GM19468 (cell line): ENCODE results near the gene IGF2BP3.

Experiments used
- ATAC-seq: cut with Tn5 transposase; IDR thresholded peaks from one replicate; pipeline ENCODE4 v1.9.1; 2021; ENCODE audit warnings: mild to moderate bottlenecking, moderate library complexity, moderate number of reproducible peaks; ENCODE audit not compliant: unreplicated experiment; ENCODE audit errors: extremely low read depth

IGF2BP3 gene

DNA sequence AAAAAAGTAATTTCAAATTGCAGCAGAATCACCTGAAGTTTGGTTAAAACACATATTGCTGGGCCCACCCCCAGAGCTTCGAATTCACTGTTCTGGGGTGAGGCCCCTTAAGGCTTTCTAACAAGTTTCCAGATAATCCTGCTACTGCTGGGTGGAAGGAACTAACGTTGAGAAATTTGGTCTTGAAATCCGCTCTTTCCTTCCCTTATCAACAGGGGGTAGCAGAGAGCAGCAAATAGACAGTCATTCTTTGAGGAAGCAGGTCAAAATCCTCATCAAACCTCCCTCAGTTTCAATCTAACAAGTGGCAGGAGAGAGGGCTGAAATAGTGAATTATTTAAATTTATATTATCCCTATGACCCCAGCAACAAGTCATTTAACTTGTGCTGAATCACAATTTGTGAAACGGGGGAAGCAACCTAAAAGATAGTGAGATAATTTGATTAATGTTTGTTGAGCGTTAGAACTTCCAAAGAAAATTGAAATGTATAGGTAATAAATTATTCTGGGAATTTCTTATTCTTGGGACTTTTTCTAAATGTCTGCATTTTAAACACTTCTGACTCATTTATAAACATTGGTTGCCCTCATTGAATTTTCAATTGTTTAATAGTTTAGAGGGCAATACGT lies 192.8 kb downstream of the IGF2BP3 start:
- no peak for ATAC-seq

DNA sequence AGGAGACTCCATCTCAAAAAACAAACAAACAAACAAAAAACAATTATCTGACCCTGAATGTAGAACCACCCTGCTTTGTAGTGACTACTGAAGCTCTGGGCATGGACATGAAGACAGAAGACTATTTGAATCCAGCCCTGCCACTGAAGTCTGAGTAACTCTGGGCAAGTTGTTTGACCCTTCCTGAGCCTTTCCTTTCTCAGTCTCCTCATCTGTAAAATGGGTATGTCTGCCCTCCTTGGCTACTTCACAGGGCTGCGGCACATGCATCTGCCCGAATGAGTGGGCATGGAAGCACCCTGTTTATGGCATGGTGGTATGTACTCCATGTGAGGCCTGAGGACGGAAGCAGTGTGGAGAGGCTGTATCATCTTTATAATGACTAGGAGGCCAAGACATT lies 193.3 kb downstream of the IGF2BP3 start:
- ATAC-seq, result no peak

DNA sequence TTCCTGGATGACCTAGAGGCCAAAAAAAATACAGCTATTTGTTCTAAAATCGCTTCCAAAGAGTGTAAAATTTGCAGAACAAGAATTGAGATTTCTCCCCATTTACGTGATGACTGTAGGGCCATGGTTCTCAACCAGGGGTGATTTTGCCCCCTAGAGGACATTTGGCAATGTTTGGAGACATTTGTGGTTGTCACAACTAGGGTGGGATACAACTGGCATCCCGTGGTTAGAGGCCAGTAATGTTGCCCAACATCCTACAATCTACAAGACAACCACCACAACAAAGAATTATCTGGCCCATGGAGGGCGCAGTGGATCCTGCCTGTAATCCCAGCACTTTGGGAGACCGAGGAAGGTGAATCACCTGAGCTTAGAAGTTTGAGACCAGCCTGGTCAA lies 193.9 kb downstream of the IGF2BP3 start:
- ATAC-seq, result no peak

DNA sequence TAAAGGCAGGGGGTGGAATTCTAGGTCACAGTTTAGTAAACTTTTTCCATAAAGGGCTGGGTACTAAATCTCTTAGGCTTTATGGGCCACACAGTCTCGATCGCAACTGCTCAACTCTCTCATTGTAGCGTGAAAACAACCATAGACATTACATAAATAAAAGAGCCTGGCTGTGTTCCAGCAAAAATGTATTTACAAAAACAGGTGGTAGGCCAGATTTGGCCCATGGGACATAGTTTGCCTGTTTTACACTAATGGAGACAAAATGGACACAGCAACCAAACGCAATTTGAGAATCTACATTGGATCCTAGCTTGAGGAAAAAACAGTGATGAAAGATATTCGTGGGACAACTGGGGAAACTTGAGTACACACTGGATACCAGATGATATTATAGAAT lies 194.4 kb downstream of the IGF2BP3 start:
- ATAC-seq, result no peak

DNA sequence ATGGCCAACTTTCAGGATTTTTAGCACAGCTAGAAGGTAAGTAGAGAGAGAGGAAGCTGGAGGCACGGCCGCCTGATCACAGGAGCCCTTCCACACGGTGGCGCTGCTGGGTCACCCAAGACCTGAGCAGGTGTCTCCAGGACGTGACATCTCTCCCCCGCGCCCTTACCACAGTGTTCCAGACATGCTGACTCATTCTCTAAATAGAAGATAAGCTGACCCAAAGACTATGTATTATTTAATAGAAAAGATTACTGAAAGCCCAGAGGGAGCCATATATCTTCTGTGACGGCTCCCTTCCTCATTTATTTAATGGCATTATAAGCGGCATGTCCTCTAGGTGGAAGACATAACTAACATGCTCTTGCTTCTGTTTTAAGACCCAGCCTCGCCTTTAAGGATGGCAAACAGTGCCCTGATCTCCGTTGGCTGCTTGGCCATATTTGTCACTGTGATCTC lies 197.1 kb downstream of the IGF2BP3 start:
- peak; percentile 83 for ATAC-seq

DNA sequence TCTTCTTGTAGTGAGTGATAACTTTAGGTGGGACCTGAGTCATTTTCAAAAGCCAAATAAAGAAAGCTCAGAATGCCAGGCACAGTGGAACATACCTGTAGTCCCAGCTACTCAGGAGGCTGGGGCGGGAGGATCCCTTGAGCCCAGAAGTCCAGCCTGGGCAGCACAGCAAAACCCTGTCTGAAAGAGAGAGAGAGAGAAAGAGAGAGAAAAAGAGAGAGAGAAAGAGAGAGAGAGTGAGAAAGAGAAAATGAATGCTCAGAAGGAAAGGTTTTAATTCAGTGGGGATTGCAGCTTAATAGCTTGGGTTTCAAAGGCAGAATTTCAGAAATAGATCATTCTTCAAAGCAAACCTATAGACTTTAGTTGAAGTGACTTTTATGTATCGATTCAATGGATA lies 198.0 kb downstream of the IGF2BP3 start:
- ATAC-seq, result no peak

DNA sequence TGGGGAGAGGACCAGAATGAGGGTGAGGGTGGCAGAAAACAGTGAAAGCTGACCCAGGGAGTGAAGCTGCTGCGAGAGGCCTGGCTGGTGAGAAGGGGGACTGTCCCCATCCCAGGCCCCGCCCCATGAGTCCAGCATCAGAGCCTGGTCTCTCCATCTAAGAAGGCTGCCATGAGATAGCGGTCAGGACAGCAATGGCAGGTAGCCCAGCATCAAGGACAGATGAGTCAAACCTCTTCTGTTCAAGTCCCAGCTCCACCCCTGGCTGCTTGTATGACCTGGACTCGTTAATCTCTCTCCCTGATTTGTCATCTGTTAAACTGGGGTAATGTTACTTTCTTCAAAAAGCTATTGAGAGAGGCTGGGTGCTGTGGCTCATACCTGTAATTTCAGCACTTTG lies 201.5 kb downstream of the IGF2BP3 start:
- ATAC-seq, result no peak

DNA sequence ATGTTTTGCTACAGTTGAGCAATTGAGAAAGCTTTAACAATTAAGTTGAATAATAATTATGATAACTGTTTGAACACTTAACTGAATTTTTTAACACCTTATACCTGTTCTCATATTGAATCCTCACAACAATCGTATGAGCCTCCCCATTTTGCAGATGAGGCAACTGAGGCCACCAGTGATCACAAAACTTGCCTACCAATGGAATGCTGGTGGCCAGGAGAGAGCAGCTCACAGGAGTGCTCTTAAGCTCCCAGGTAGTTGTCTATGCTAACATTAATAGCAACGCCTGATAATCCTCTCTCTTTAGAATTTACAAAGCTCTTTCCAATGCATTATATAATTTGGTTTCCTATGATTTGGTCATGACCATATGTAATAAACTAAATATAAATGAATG lies 202.1 kb downstream of the IGF2BP3 start:
- no peak for ATAC-seq

DNA sequence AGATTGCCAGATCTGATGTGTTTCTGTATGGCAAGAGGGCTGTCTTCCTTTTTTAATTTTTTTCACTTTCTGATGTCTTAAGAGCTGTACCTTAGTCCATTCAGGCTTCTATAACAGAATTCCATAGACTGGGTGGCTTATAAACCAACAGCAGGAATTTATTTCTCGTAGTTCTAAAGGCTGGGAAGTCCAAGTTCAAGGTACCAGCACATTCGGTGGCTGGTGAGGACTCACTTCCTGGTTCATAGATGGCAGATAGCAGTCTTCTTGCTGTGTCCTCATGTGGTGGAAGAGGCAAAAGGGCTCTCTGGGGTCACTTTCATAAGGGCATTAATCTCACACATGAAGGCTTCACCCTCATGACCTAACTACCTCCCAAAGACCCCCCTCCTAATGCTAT lies 202.9 kb downstream of the IGF2BP3 start:
- ATAC-seq, result no peak

DNA sequence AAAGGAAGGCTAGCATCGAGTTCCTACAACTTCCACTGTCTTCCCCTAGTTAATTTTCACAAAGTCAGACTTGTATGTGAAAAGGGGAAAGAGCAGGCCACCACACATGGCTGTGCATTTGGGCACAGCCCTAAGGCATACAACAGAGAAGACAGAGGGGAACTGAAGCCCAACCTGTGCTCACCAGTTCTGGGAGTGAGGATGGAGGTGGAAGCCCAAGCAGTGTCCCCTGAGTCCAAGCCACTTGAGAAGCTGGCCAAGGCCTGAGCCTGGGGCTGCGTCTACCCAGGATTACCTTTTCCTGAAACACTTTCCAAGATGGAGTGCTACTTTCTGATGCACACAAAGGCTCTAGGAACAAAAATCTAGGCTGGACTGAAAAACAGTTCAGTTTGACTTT lies 203.4 kb downstream of the IGF2BP3 start:
- no peak for ATAC-seq

DNA sequence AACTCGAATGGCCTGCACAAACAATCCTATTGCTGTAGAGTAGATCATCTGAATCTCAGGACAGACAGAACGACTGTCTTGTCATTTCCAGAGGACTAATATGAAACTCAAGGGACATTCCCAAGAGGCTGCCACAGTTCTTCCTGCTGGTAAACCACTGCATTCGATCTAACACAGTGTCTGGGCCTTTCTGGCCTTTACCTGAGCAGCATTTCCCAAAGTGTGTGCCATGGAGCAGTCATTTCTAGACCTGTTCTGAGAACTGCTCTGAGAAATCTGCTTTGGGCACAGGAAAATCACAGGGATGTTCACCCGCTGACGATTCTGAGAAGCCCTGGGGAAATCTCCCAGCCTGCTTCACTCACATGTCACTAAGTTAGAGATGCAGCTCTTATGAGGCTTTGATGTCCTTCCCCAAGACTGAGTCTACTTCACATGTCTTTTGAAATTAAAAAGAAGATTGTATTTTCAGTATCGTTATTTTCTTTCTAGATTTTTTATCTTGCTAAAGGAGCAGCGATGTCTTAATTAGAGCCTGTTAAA lies 205.3 kb downstream of the IGF2BP3 start:
- ATAC-seq, result no peak

DNA sequence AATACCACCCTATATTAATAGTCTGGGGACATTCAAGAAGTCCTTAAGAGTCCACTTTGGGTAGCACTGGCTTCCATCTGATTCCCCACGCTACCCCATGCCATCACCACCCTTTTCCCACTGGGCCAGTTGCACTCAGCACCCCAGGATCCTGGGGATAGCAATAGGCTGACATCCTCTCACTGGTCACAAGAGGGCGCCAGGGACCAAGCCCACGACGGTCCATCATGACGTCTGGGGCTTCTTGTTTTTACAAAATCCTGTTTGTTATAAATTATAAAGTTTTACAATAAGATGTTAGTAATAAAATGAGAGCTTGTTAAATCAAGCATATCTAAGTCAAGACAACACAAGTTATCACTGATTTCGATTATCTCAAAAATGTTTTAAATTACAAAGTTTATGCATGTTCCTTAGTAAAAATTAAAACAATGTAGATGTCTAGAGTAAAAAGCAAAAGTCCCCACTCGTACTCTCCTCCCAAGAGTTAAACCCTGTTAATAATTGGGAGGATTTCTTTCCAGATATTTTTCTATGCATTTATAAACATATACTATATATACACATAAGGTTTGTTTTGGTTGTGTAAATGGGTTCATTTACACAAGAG lies 208.3 kb downstream of the IGF2BP3 start:
- no peak for ATAC-seq

DNA sequence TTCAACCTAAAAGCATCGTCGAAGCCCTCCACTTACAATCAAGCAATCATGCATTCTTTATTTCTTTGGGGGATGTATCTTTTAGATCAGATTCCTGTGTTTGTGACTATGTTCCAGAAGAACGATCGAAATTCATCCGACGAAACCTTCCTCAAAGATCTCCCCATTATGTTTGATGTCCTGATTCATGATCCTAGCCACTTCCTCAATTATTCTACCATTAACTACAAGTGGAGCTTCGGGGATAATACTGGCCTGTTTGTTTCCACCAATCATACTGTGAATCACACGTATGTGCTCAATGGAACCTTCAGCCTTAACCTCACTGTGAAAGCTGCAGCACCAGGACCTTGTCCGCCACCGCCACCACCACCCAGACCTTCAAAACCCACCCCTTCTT lies 209.9 kb downstream of the IGF2BP3 start:
- ATAC-seq, result no peak
